Stimulated activated naive CD8-positive, alpha-beta T cell treated with anti-CD3 and anti-CD28 coated beads, Interleukin-15, Interleukin-2, amounts not matched to agents 100 ng/mL and 50 ng/mL, for 24 hours (primary cell): ENCODE results near the gene HECTD4.
A peak's percentile ranks its signal among the peaks of the same experiment; 100 is the strongest.
"Not testable (repeated sequence)": the region's sequence is repeated elsewhere in the genome, so short reads cannot be mapped to it uniquely, and the experiment has no call there.

Experiments
- H3K27ac Mint-ChIP-seq: one replicate; pipeline ENCODE4 v1.8.0; 2021; ENCODE audit warnings: mild to moderate bottlenecking, mixed read lengths
- H3K27me3 Mint-ChIP-seq: one replicate; pipeline ENCODE4 v1.8.0; 2021; ENCODE audit warnings: mixed read lengths
- H3K36me3 Mint-ChIP-seq: one replicate; pipeline ENCODE4 v1.8.0; 2021; ENCODE audit warnings: low read depth, mixed read lengths
- H3K4me1 Mint-ChIP-seq: one replicate; pipeline ENCODE4 v1.8.0; 2021; ENCODE audit warnings: low read depth, mixed read lengths
- H3K4me3 Mint-ChIP-seq: one replicate; pipeline ENCODE4 v1.8.0; 2021; ENCODE audit warnings: mild to moderate bottlenecking, mixed read lengths
- H3K9me3 Mint-ChIP-seq: one replicate; pipeline ENCODE4 v1.8.0; 2021; ENCODE audit warnings: mixed read lengths

Gene HECTD4

DNA sequence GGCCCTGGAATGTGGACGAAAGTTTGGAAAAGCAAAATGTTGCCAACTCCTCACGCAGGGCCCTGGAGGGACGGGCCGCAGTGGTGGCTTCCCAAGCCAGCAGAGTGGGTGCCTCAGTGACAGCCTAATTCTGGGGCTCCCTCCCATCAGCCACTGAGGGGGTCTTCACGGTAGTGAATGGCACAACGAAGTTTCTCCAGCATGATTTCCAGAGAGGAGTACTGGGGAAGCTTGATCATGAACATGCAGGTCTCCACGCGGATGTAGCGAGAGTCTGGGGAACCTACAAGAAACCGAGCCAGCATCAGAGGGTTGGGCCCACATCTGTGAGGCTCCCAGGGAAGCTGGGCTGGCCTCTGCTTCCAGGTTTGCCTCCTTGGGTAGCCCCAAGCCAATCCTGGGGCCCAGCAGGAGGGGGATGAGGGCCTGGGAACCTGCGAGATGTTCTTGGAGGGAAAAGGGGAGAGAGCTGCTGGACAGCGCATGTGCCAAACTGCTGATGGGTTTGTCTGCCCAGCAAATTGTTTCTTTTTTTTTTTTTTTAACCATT is 219.9 kb downstream of the HECTD4 start:
- peaks cover 10% of the 10 kb centered on the region for H3K9me3 Mint-ChIP-seq
- H3K4me3 Mint-ChIP-seq = no peak overlapping the region
- H3K27me3 Mint-ChIP-seq = no peaks in the 10 kb centered on the region
- H3K36me3 Mint-ChIP-seq = peaks cover 51% of the 10 kb centered on the region
- no peak overlapping the region for H3K27ac Mint-ChIP-seq
- peaks cover 21% of the 10 kb centered on the region for H3K4me1 Mint-ChIP-seq

DNA sequence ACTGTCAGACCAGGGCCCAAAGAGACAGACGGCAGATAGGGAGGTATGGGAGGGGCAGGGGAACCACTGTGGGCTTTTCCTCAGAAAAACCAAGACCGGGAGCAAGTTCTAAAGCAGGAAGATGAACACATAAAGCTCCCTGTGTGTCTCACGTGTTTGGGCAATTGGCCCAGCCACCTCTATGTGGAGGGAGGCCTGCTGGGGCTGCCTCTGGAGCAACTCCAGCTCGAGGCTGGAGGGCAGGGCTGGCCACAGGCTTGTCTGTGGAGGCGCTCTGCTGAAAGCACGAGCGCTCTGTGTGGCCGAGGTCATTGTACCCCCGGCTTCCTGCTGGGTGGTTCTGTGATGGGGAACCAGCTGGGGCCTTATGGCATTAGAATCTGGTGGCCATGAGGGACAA is 220.5 kb downstream of the HECTD4 start:
- peaks cover 10% of the 10 kb centered on the region for H3K9me3 Mint-ChIP-seq
- H3K4me1 Mint-ChIP-seq = peaks cover 21% of the 10 kb centered on the region
- no peaks in the 10 kb centered on the region for H3K27me3 Mint-ChIP-seq
- H3K36me3 Mint-ChIP-seq = peaks cover 57% of the 10 kb centered on the region
- no peak overlapping the region for H3K4me3 Mint-ChIP-seq
- H3K27ac Mint-ChIP-seq = no peak overlapping the region

DNA sequence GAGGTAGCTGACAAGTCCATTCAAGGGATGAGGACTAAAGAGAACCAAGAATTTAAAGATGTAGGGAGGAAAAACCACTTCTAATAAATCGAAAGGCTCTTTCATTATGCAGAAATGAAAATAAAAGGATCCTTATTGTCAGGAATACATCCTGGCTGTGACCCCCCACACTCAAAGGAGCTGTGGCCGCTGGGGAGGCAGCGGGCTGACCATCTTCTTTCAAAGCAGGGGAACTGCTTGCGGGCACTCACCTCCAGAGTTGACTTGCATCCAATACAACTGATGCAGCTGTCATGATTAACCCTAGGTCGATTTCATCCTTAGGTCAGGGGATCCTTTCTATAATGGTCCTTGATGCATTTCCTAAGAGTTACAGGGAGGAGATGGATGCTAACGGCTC is 221.6 kb downstream of the HECTD4 start:
- no peak overlapping the region for H3K27ac Mint-ChIP-seq
- H3K4me3 Mint-ChIP-seq = no peak overlapping the region
- no peaks in the 10 kb centered on the region for H3K27me3 Mint-ChIP-seq
- peaks cover 68% of the 10 kb centered on the region for H3K36me3 Mint-ChIP-seq
- H3K9me3 Mint-ChIP-seq = peaks cover 18% of the 10 kb centered on the region
- peaks cover 26% of the 10 kb centered on the region for H3K4me1 Mint-ChIP-seq

DNA sequence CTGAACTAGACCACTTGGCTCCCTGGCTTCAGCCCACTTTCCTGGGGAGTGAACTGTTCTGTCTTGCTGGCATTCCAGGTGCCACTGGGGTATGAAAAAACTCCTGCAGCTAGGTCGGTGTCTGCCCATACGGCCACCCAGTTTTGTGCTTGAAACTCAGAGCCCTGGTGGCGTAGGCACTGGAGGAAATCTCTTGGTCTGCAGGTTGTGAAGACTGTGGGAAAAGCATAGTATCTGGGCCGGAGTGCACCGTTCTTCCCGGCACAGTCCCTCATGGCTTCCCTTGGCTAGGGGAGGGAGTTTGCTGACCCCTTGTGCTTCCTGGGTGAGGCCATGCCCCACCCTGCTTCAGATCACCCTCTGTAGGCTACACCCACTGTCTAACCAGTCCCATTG is 223.1 kb downstream of the HECTD4 start:
- no peak overlapping the region for H3K4me3 Mint-ChIP-seq
- H3K4me1 Mint-ChIP-seq = peaks cover 26% of the 10 kb centered on the region
- H3K36me3 Mint-ChIP-seq = peaks cover 80% of the 10 kb centered on the region
- H3K27me3 Mint-ChIP-seq = no peaks in the 10 kb centered on the region
- peak overlapping the region; percentile 49 for H3K27ac Mint-ChIP-seq
- peaks cover 23% of the 10 kb centered on the region for H3K9me3 Mint-ChIP-seq

DNA sequence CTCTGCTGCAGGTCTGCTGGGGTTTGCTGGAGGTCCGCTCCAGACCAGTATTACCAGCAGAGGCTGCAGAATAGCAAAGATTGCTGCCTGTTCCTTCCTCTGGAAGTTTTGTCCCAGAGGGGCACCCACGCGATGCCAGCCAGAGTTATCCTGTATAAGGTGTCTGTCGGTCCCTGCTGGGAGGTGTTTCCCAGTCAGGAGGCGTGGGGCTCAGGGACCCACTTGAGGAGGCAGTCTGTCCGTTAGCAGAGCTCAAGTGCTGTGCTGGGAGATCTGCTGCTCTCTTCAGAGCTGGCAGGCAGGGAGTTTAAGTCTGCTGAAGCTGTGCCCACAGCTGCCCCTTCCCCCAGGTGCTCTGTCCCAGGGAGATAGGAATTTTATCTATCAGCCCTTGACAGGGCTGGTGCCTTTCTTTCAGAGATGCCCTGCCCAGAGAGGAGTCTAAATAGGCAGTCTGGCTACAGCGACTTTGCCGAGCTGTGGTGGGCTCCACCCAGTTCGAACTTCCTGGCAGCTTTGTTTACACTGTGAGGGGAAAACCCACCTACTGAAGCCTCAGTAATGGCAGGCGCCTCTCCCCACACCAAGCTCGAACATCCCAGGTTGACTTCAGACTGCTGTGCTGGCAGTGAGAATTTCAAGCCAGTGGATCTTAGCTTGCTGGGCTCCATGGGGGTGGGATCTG is 223.6 kb downstream of the HECTD4 start:
- peaks cover 26% of the 10 kb centered on the region for H3K4me1 Mint-ChIP-seq
- not testable (repeated sequence) for H3K27me3 Mint-ChIP-seq, H3K4me3 Mint-ChIP-seq
- H3K27ac Mint-ChIP-seq = peak overlapping the region; percentile 49
- H3K9me3 Mint-ChIP-seq = peaks cover 25% of the 10 kb centered on the region
- H3K36me3 Mint-ChIP-seq = peaks cover 85% of the 10 kb centered on the region

DNA sequence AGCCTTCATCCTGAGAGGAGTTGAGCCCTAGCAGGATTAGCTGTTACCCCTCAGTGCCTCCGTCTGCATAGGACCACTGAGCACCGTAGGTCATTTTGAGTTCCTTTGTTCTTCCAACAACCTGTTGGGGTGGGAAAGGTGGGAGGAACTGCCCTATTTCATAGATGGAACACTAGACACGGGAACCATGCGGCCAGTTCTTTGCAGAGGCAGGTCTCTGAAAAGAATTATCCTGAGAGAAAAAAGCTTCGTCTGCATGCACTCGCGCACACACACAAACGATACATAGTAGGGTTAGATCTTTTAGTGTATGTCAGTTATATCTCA is 228.4 kb downstream of the HECTD4 start:
- H3K4me3 Mint-ChIP-seq = no peak overlapping the region
- no peak overlapping the region for H3K27ac Mint-ChIP-seq
- H3K9me3 Mint-ChIP-seq = peaks cover 25% of the 10 kb centered on the region
- no peaks in the 10 kb centered on the region for H3K27me3 Mint-ChIP-seq
- peaks cover 27% of the 10 kb centered on the region for H3K4me1 Mint-ChIP-seq
- peaks cover 83% of the 10 kb centered on the region for H3K36me3 Mint-ChIP-seq

DNA sequence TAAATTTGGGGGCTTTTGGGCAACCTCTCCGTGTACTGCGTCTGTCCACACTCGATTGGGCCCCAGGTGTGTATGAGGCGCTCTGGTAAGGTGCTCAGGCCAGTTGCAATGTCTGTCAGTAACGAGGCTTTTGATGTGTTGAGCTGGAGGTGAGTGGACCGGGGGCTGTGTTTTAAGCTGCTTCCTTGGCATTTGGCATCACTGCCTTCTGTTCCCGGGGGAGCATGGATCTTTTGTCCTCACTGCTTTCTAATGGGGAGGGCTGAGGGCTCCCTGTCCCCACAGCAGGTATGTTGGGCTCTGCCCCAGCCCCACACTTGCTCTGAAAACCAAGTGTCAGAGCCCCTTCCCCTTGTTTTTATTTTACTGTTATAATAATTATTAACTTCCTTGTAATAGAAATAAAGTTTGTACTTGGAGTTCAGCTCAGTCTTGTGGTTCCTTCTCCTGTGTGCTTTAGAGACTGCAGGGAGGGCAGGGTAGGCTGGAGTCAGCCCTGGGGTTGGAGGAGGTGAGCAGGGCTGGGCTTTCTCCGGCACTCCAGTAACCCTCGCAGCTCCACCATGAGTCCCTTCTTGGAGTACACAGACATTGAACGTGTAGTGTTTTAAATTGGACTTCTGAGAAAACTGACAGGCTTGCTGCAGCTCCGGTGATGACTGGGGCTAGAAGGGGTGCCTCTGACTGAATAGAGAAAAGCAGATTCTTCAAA is 228.9 kb downstream of the HECTD4 start:
- Mint-ChIP-seq H3K27me3 (no peaks in the 10 kb centered on the region), H3K9me3 (peaks cover 25% of the 10 kb centered on the region), H3K4me1 (peaks cover 22% of the 10 kb centered on the region), H3K4me3 (no peak overlapping the region), H3K27ac (no peak overlapping the region), H3K36me3 (peaks cover 83% of the 10 kb centered on the region)

DNA sequence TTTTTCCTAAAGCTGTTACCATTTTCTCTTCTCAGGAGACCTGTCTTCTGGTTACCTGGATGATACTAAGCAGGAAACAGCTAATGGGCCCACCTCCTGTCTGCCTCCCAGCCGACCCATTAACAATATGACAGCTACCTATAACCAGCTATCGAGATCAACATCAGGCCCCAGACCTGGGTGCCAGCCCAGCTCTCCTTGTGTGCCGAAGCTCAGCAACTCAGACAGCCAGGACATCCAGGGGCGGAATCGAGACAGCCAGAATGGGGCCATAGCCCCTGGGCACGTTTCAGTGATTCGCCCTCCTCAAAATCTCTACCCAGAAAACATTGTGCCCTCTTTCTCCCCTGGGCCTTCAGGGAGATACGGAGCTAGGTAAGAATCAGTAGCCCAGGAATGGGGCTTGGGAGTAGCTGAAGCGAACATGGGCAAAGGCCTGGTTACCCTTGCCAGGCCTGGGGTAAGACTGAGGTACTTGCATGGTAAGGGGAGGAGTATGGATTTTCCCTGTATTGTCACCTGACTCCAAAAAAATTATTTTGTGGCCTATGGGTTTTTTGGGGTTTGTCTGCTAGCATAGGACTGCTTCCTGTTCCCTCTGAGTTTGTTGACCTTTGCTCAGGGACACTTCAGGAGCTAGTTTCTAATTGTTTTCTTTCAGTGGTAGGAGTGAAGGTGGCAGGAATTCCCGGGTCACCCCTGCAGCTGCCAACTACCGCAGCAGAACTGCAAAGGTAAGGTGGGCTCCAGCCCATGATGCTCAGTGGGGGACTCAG is 230.3 kb downstream of the HECTD4 start:
- peak overlapping the region; percentile 39 for H3K27ac Mint-ChIP-seq
- peaks cover 76% of the 10 kb centered on the region for H3K36me3 Mint-ChIP-seq
- H3K4me1 Mint-ChIP-seq = peaks cover 13% of the 10 kb centered on the region
- H3K27me3 Mint-ChIP-seq = no peaks in the 10 kb centered on the region
- H3K4me3 Mint-ChIP-seq = no peak overlapping the region
- H3K9me3 Mint-ChIP-seq = peaks cover 15% of the 10 kb centered on the region

DNA sequence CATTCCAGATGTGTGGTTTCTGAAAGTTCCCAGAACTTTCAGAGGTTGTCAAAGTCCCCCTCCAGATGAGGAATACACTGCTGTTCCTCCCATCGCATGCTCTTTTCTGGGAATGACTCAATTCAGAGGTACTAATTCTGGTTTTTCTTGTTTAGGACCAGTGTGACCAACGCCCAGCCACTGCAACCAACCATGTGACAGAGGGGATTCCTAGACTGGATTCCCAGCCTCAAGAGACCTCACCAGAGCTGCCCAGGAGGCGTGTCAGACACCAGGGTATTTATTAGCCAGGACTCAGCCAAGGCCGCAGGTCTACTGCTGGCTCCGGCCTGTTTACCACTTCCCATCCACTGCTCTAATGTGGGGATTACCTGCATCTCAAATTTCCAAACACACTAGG is 232.6 kb downstream of the HECTD4 start:
- H3K4me3 Mint-ChIP-seq = no peak overlapping the region
- H3K9me3 Mint-ChIP-seq = peaks cover 3% of the 10 kb centered on the region
- peaks cover 8% of the 10 kb centered on the region for H3K4me1 Mint-ChIP-seq
- H3K27ac Mint-ChIP-seq = peak overlapping the region; percentile 18
- H3K36me3 Mint-ChIP-seq = peaks cover 73% of the 10 kb centered on the region
- no peaks in the 10 kb centered on the region for H3K27me3 Mint-ChIP-seq

DNA sequence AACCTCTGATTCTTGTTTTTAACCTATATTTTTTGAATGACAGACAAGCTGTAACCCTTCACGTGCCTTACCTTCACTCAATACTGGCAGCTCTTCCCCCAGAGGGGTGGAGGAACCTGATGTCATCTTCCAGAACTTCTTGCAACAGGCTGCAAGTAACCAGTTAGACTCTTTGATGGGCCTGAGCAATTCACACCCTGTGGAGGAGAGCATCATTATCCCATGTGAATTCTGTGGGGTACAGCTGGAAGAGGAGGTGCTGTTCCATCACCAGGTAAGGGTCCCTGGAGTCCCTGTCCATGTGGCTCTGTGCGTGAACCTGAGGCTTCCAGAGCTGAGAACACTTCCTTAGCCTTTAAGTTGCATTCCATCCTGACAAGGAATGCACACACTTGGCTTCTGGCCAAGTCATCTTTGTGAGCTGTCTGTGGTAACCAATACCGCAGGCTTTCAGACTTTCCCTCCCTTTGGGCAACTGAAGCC is 234.2 kb downstream of the HECTD4 start:
- Mint-ChIP-seq H3K4me3 (no peak overlapping the region), H3K27ac (no peak overlapping the region), H3K9me3 (no peaks in the 10 kb centered on the region), H3K36me3 (peaks cover 69% of the 10 kb centered on the region), H3K27me3 (no peaks in the 10 kb centered on the region), H3K4me1 (peaks cover 8% of the 10 kb centered on the region)

DNA sequence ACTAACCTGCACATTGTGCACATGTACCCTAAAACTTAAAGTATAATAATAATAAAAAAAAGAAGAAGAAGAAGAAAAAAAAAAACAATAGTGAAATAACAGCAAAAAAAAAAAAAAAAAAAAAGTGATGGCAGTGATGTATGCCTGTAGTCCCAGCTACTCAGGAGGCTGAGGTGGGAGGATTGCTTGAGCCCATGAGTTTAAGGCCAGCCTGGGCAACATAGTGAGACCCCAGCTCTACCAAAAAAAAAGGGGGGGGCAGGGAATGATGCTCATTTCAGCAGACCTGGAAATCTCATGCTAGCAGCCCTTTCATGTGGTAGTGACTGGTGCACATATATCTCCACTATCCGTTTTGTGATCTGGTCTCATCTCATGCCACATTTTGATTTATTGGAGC is 236.1 kb downstream of the HECTD4 start:
- Mint-ChIP-seq H3K27me3 (no peaks in the 10 kb centered on the region), H3K4me3 (no peak overlapping the region), H3K27ac (no peak overlapping the region), H3K4me1 (no peaks in the 10 kb centered on the region), H3K36me3 (peaks cover 66% of the 10 kb centered on the region), H3K9me3 (no peaks in the 10 kb centered on the region)

DNA sequence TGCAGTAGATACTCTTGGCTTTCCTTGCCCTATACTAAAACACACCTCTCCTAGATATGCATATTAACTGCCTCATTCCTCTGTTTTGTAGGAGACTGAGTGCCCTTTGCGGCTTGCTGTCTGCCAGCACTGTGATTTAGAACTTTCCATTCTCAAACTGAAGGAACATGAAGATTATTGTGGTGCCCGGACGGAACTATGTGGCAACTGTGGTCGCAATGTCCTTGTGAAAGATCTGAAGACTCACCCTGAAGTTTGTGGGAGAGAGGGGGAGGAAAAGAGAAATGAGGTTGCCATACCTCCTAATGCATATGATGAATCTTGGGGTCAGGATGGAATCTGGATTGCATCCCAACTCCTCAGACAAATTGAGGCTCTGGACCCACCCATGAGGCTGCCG is 241.5 kb downstream of the HECTD4 start:
- H3K9me3 Mint-ChIP-seq = no peaks in the 10 kb centered on the region
- peaks cover 53% of the 10 kb centered on the region for H3K36me3 Mint-ChIP-seq
- no peaks in the 10 kb centered on the region for H3K27me3 Mint-ChIP-seq
- peak overlapping the region; percentile 13 for H3K27ac Mint-ChIP-seq
- no peak overlapping the region for H3K4me3 Mint-ChIP-seq
- no peaks in the 10 kb centered on the region for H3K4me1 Mint-ChIP-seq

DNA sequence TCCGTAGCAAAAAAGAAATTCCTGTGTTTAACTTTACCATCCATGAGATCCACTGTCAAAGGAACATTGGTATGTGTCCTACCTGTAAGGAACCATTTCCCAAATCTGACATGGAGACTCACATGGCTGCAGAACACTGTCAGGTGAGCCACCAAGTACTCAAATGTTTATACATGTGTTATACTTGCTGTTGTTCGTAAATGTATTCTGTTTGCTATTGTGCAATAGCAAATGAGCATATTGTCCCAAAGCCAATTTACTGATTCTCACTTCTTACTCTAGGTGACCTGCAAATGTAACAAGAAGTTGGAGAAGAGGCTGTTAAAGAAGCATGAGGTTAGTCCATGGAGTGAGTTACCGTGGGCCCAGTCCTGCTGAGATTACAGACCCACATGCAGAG is 247.5 kb downstream of the HECTD4 start:
- Mint-ChIP-seq H3K27ac (no peak overlapping the region), H3K36me3 (peaks cover 36% of the 10 kb centered on the region), H3K27me3 (no peaks in the 10 kb centered on the region), H3K4me3 (no peak overlapping the region), H3K9me3 (no peaks in the 10 kb centered on the region), H3K4me1 (peaks cover 33% of the 10 kb centered on the region)

DNA sequence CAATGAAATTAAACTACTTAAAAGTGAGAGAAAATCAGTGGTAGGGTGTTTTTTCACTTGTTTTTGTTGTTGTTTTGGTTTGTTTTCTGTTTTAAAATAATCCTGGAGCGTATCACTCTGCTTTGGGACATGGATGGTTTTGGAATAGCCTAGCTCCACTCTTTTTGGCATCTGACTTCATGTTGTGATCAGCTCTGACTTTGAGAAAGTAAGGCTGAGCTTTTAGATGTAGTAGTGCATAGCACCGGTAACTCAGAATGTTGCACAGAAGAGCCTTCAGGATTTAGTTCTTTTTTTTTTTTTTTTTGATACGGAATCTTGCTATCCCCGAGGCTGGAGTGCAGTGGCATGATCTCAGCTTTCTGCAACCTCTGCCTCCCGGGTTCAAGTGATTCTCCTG is 248.8 kb downstream of the HECTD4 start:
- H3K36me3 Mint-ChIP-seq = peaks cover 32% of the 10 kb centered on the region
- H3K9me3 Mint-ChIP-seq = no peaks in the 10 kb centered on the region
- H3K27ac Mint-ChIP-seq = no peak overlapping the region
- H3K4me1 Mint-ChIP-seq = peaks cover 46% of the 10 kb centered on the region
- H3K27me3 Mint-ChIP-seq = no peaks in the 10 kb centered on the region
- H3K4me3 Mint-ChIP-seq = no peak overlapping the region

DNA sequence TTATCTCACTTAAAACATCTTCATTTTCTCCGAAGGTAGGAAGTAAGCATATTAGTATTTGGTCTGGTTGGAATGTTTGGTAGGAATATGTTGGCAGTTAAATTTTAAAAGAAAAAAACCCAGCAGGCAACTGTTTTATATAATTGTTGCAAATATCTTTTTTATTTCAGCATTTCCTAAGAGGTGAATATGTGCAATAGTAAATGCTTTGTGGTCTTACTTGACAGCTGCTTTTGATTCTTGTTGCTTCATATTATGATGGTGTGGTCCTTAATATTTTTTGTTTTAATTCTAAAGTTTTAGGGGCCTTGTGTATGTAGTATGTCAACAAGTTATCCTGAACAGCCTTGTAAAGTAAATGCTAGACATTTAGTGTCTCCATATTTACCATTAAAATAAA is 250.5 kb downstream of the HECTD4 start:
- no peaks in the 10 kb centered on the region for H3K9me3 Mint-ChIP-seq
- peak overlapping the region; percentile 87 for H3K27ac Mint-ChIP-seq
- H3K4me1 Mint-ChIP-seq = peaks cover 62% of the 10 kb centered on the region
- H3K36me3 Mint-ChIP-seq = peaks cover 37% of the 10 kb centered on the region
- no peaks in the 10 kb centered on the region for H3K27me3 Mint-ChIP-seq
- H3K4me3 Mint-ChIP-seq = peak overlapping the region; percentile 9
